Measurements from ENCODE around the gene PNMA8B. TPM values are rescaled to one million over a fixed set of nuclear protein-coding genes. Genes with fewer than 3 reads are reported as not detected.

Gene PNMA8B
- total RNA-seq, 1 experiment from 2014 or later = not detected

DNA sequence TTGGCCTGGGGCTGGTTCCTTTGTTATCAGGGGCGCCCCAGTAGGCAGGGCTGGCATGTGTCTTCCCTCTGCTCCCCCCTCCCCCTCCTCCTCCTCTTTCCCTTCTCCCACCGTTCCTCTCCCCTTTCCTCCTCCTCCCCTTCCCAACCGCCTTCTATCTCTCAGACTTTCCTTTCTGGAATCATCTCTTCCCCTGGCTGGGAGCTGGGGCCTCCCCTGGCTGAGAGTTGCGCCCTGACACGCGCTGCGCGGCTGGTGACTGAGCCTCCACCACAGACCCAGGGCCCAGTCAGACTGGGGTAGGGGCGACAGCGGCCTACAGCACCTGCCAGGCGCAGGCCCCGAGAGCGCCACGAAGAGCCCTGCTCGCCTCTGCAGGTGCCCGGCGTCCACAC, 2.8 kb downstream of the PNMA8B start:
- H3K27me3 ChIP-seq (ENCODE audit: control insufficient read depth, insufficient read depth, low read length) = no peaks in the 10 kb centered on the region
- ChIA-PET POLR2A (no interaction called here), CTCF (no interaction called here)
- no TSS peak for BruUV-seq (replicated peaks)
- in situ Hi-C loops (cut with HindIII; ENCODE audit: low pct_unique_long_range_greater_than_20kb, low sequenced_read_pairs) (no loop called here), intact Hi-C loops (cut with micrococcal nuclease; ENCODE audit: unreplicated experiment) (no loop called here)
- DNase-seq (ENCODE audit: low read depth, low spot score) = no peak
- ATAC-seq = no peak
- no peaks in the 10 kb centered on the region for H3K4me1 ChIP-seq (ENCODE audit: control insufficient read depth, insufficient read depth, low read length)
- no peak for TF ChIP-seq SIN3A (IDR thresholded peaks at IDR 0.05; ENCODE audit: borderline replicate concordance, insufficient read depth, low read depth, low read length)
- no peak for TF ChIP-seq TCF7L2 (IDR thresholded peaks at IDR 0.05; ENCODE audit: low read depth, low read length)
- TF ChIP-seq, protein P1, sequence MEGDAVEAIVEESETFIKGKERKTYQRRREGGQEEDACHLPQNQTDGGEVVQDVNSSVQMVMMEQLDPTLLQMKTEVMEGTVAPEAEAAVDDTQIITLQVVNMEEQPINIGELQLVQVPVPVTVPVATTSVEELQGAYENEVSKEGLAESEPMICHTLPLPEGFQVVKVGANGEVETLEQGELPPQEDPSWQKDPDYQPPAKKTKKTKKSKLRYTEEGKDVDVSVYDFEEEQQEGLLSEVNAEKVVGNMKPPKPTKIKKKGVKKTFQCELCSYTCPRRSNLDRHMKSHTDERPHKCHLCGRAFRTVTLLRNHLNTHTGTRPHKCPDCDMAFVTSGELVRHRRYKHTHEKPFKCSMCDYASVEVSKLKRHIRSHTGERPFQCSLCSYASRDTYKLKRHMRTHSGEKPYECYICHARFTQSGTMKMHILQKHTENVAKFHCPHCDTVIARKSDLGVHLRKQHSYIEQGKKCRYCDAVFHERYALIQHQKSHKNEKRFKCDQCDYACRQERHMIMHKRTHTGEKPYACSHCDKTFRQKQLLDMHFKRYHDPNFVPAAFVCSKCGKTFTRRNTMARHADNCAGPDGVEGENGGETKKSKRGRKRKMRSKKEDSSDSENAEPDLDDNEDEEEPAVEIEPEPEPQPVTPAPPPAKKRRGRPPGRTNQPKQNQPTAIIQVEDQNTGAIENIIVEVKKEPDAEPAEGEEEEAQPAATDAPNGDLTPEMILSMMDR (IDR thresholded peaks at IDR 0.05) = no peak
- TF ChIP-seq POLR2AphosphoS5 (IDR thresholded peaks at IDR 0.05; ENCODE audit: low read depth, low read length) = no peak
- TF ChIP-seq, protein P2, sequence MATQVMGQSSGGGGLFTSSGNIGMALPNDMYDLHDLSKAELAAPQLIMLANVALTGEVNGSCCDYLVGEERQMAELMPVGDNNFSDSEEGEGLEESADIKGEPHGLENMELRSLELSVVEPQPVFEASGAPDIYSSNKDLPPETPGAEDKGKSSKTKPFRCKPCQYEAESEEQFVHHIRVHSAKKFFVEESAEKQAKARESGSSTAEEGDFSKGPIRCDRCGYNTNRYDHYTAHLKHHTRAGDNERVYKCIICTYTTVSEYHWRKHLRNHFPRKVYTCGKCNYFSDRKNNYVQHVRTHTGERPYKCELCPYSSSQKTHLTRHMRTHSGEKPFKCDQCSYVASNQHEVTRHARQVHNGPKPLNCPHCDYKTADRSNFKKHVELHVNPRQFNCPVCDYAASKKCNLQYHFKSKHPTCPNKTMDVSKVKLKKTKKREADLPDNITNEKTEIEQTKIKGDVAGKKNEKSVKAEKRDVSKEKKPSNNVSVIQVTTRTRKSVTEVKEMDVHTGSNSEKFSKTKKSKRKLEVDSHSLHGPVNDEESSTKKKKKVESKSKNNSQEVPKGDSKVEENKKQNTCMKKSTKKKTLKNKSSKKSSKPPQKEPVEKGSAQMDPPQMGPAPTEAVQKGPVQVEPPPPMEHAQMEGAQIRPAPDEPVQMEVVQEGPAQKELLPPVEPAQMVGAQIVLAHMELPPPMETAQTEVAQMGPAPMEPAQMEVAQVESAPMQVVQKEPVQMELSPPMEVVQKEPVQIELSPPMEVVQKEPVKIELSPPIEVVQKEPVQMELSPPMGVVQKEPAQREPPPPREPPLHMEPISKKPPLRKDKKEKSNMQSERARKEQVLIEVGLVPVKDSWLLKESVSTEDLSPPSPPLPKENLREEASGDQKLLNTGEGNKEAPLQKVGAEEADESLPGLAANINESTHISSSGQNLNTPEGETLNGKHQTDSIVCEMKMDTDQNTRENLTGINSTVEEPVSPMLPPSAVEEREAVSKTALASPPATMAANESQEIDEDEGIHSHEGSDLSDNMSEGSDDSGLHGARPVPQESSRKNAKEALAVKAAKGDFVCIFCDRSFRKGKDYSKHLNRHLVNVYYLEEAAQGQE (IDR thresholded peaks at IDR 0.05; ENCODE audit: insufficient read depth in 1 of 2, low read depth in 2 of 2, low read length in 1 of 2) = no peak
- no peaks in the 10 kb centered on the region for H3K36me3 ChIP-seq (ENCODE audit: control insufficient read depth, insufficient read depth, low read length)
- no peaks in the 10 kb centered on the region for H3K9me3 ChIP-seq (ENCODE audit: control insufficient read depth, insufficient read depth, low read depth, low read length)
- no peak overlapping the region for H3K4me3 ChIP-seq (ENCODE audit: low read depth in 2 of 2, low read length in 2 of 2)
- H3K27ac ChIP-seq (ENCODE audit: low read length) = no peak overlapping the region

GRCh38 chr19:46491975-46492682, 3.5 kb downstream of the PNMA8B start:
- intact Hi-C loops (cut with micrococcal nuclease; ENCODE audit: unreplicated experiment) (no loop called here), in situ Hi-C loops (cut with HindIII; ENCODE audit: low pct_unique_long_range_greater_than_20kb, low sequenced_read_pairs) (no loop called here)
- ATAC-seq = no peak
- Histone ChIP-seq H3K27me3 (ENCODE audit: control insufficient read depth, insufficient read depth, low read length) (no peaks in the 10 kb centered on the region), H3K4me3 (ENCODE audit: low read depth in 2 of 2, low read length in 2 of 2) (no peak overlapping the region), H3K4me1 (ENCODE audit: control insufficient read depth, insufficient read depth, low read length) (no peaks in the 10 kb centered on the region; the same call in 1 of the 2 replicates), H3K27ac (ENCODE audit: low read length) (no peak overlapping the region), H3K36me3 (ENCODE audit: control insufficient read depth, insufficient read depth, low read length) (no peaks in the 10 kb centered on the region), H3K9me3 (ENCODE audit: control insufficient read depth, insufficient read depth, low read depth, low read length) (no peaks in the 10 kb centered on the region)
- ChIA-PET POLR2A (no interaction called here), CTCF (interaction anchor here (0.6 kb wide), 1 partner anchor 400 kb away, joined by 3 read pairs; no protein-coding TSS in a partner anchor)
- no TSS peak for BruUV-seq (replicated peaks)
- no peak for DNase-seq (ENCODE audit: low read depth, low spot score)
- TF ChIP-seq SIN3A (IDR thresholded peaks at IDR 0.05; ENCODE audit: borderline replicate concordance, insufficient read depth, low read depth, low read length) = no peak
- TF ChIP-seq TCF7L2 (IDR thresholded peaks at IDR 0.05; ENCODE audit: low read depth, low read length) = no peak
- TF ChIP-seq, protein P1 (IDR thresholded peaks at IDR 0.05) = no peak
- TF ChIP-seq, protein P2 (IDR thresholded peaks at IDR 0.05; ENCODE audit: insufficient read depth in 1 of 2, low read depth in 2 of 2, low read length in 1 of 2) = no peak
- no peak for TF ChIP-seq POLR2AphosphoS5 (IDR thresholded peaks at IDR 0.05; ENCODE audit: low read depth, low read length)

All from Panc1 (cell line).